Effector CD8-positive, alpha-beta T cell (primary cell): ENCODE data around the gene GKN2.
"Not testable (repeated sequence)": the region's sequence is repeated elsewhere in the genome, so short reads cannot be mapped to it uniquely, and the experiment has no call there.

Experiments
- DNase-seq: peaks from one replicate; lab custom pipeline; 2025; lab: John Stamatoyannopoulos, UW

GKN2 gene

GRCh38 chr2:68961380-68961779 lies 8.7 kb upstream of the GKN2 start:
- DNase-seq: no peak

GRCh38 chr2:68959001-68959400 lies 6.3 kb upstream of the GKN2 start:
- no peak for DNase-seq

DNA sequence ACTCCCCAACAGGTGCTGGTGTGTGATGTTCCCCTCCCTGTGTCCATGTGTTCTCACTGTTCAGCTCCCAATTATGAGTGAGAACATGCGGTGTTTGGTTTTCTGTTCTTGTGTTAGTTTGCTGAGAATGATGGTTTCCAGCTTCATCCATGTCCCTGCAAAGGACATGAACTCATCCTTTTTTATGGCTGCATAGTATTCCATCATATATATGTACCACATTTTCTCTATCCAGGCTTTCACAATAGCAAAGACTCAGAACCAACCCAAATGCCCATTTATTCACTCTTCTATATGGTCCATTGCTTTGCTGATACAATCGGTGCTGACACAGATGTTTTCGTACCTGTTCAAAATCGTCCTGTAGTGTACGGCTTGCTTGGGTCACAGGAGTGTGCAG lies 2.7 kb upstream of the GKN2 start:
- not testable (repeated sequence) for DNase-seq

DNA sequence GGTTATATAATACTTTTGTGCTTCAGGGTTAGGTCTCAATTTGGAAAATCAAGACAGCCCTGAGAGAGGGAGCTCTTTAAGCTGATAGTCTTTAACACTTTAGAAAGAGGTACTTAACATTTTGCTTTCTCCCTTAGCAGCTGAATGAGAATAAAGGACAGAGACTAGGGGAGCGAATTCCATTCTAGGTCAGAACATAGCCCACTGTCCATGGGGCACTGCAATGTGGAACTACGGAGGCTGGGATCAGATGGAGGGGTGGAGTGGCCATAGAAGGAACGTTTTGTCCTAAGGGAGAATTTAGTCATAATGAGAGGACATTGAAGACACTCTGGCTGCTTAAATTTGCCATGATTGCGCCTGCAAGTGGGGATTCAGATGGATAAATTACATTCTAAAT lies 794 bp downstream of the GKN2 start:
- DNase-seq: no peak

GRCh38 chr2:68948710-68949109 lies 4.0 kb downstream of the GKN2 start:
- DNase-seq: no peak

DNA sequence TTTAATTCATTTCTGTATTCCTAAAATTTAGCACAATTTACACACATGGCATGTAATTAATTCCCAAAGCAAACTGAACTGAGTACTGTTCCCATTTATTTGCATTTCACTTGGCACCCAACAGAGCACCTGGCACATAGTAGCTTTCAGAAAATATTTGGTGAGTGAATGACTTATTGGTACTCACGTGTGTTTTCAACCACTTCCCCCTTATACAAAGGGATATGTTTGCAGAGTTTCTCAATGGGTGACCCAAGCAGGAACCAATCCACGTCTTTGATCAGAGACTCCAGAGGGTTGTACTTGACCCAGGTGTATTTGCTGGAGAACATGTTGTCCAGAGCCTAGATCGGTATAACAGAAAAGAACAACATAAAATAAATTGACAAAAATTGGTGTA lies 6.6 kb downstream of the GKN2 start:
- no peak for DNase-seq

DNA sequence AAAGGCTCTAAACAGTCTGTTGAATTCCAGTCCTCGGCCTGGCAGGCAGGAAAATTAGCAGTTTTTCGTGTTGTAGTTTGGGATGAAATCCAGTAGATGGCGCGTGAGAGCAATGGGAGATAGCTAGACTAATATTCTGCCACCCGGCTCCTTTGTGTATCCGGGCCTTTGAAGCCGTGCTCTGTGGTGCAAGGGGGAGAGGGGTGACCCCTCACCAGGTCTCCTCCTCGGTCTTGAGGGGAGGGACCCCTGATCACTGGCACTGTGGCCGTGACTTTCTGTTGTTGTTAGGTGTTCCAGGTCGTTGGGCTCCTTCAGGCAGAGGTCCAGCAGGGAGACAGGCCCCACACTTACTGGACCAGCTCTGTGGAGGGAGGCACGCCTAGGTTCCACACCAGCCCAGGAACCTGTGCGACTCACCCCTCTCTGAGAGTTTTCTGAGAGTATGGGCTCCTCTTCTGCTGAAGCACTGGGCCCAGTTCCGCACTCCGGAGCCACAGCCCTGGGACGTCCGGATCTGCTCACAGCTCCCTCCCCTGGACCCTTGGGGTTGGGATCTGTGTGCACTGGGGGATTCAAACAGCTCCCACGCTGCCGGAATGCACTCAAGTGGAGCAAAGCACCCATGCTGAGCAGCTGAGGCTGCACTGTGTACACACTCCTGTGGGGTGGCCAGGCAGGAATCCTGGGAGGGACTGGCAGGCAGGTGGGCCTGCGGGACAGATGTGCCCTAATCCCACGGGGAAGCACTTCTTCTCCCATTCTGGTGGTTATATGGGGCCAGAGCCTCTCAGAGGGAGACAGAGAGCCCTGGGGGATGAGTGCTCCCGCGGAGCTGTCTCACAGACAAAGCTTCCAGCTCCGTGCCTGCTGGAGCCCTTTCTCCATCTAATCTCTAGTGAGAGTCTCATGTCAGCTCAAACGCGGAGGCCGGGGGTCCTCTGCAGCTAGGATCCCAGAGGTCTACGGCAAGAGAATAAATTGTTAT lies 8.8 kb downstream of the GKN2 start:
- DNase-seq: peak; percentile 2

GRCh38 chr2:68942827-68943226 lies 9.9 kb downstream of the GKN2 start:
- DNase-seq: no peak

GRCh38 chr2:68940369-68940768 lies 12.3 kb downstream of the GKN2 start:
- no peak for DNase-seq

GRCh38 chr2:68939962-68940361 lies 12.7 kb downstream of the GKN2 start:
- no peak for DNase-seq

DNA sequence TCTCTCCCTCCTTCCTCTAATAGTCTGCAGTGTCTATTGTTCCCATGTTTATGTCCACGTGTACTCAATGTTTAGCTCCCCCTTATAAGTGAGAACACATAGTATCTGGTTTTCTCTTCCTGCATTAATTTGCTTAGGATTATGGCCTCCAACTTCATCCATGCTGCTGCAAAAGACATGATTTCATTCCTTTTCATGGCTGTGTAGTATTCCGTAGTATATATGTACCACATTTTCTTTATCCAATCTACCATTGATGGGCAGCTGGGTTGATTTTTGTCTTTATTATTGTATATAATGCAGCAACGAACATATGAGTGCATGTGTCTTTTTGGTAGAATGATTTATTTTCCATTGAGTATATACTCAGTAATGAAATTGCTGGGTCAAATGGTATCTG lies 13.8 kb downstream of the GKN2 start:
- DNase-seq: no peak

DNA sequence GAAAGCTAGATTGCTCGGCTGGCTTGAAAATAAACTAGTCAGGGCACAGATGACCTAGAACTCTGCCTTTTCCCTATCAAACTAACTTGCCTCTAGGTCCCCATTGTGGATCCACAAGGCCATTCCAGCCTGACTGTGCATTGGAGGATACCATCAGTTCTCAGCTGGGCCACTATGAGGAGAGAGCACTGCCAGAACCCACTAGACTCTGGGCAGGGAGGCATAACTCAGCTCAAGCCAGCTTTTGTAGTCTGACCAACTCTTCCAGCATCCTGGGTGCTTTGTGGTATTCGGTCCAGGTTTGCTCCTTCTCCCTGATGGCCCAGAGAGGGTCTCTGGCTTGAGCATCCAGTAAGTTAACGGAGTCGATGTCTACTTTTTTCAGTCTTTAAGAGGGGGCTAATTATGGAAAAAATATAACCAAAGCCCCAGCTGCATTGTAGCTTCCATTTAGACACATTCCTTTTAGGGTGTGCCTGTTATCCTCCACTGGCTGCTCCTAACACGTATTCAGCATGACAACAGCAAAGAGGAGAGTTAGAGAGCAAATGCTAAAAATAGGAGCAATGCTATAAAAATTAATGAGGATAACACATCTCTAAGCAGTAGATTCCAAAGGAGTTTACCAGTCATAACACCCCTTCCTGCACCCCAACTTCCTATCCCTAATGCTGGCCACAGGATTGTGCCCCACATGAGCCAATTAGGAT lies 15.2 kb downstream of the GKN2 start:
- DNase-seq: no peak

DNA sequence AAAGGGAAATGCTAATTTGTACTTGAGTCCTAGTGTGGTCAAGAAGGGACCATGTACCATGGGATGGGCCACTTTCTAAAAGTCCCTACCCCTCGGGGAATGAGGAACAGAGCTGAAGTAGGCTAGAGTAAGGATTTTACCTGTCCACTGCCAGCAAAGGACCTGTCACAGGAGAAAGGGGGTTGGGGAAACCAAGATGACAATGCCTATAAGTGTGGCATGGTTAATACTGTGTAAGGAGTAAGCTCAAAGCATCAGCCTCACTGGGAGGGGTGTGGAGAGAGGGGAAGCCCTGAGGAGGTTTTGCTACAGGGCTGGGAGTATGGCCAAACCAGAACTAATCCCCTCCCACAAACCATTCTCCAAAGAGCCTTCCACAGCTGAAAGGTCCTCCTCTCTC lies 15.8 kb downstream of the GKN2 start:
- DNase-seq: no peak

GRCh38 chr2:68936427-68936826 lies 16.3 kb downstream of the GKN2 start:
- DNase-seq: no peak

DNA sequence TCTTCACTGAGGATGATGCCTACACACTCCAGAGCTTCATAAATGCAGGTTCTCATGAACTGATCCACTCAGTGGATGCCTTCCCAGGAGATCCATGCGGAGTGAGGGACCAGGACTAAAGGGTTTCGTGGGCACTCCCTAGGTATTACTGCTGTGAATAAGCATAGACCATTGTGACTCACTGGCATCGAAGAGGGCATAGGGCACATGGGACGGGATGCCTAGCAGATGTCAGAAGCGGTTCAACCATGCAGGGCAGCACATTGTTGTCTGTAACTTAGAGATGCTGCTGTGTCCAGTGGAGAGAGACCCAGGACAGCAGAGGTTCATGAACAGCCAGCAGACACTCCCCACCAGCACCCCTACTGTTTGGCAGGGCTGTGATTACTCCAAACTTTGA lies 17.2 kb downstream of the GKN2 start:
- DNase-seq: no peak

DNA sequence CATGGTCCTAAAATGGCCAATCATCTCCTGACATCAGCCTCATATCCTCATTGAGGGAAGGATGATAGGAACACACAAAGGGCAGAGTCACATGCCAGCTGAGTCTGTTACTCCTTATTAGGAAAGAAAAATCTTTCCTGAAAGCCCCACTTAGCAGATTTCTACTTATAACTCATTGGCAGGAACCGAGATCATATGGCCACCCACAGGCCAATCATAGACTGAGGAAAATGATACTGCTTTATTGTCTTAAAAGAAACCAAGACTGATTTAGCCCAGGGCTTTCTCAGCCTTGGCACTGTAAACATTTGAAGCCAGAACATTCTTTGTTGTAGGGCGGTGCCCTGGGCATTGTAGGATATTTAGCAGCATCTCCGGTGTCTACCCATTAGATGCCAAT lies 18.7 kb downstream of the GKN2 start:
- no peak for DNase-seq

DNA sequence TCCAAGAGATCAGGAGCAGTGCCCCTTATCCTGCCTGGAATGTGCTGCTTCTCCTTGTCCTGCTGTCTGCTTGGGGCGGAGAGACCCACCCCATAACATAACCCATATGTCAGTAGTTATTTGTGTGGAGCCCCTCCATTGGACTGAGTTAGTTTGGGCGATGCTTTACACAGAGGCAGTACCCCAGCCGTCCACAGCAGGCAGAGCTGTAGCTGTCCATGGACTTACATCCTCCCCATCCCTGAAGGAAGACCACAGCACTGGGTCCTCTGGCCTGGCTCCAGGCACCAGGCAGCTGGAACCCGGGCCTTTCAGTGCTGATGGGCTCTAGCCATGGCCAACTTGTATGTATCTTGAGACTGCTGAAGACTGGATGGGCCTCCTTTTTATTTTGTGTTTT lies 20.3 kb downstream of the GKN2 start:
- DNase-seq: no peak

GRCh38 chr2:68931799-68932198 lies 20.9 kb downstream of the GKN2 start:
- DNase-seq: no peak

DNA sequence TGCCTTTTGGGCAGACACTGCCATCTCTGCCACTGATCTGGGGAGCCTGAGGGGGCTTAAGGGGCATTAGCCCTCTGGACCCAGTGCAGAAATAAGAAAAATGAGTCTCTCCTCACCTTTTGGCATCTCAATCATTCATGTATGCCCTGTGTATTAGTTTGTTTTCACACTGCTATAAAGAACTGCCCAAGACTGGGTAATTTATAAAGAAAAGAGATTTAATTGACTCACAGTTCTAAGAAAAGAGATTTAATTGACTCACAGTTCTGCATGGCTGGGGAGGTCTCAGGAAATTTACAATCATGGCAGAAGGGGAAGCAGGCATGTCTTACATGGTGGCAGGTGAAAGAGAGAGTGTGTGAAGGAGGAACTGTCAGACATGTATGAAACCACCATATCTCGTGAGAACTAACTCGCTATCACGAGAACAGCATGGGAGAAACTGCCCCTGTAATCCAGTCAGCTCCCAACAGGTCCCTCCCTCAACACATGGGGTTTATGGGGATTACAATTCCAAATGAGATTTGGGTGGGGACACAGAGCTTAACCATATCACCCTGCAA lies 21.5 kb downstream of the GKN2 start:
- no peak for DNase-seq

- no peak for DNase-seq
Measured at GRCh38 chr2:68926796-68927195, 25.9 kb downstream of the GKN2 start.

- DNase-seq: peak; percentile 27
Measured at GRCh38 chr2:68925295-68925896, 27.3 kb downstream of the GKN2 start.

DNA sequence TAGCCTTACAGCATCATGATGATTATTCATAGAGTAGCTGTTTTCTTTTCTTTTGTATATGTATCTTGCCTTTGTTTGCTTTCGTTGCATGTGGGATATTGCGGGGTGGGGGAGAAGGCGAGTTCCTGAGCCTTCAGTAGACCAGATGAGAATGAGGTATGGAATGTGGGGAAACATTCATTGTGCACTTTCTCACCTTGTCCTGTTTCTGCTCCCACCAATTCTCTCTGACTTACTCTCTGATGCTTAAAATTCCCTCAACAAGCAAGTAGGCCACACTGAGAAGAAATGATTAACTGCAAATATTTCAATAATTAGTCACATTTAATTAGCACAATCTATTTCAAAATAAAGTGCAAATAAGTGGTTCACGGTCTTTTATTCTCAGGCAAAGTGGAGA lies 31.0 kb downstream of the GKN2 start:
- DNase-seq: no peak
